Fibroblast of upper back skin (primary cell): Measurements from ENCODE around the gene NPHS1.

Source experiments
- DNase-seq: peaks from one replicate; pipeline ENCODE4 v3.0.0-alpha.2; 2013

NPHS1 gene

GRCh38 chr19:35786299-35787160 lies 65.8 kb downstream of the NPHS1 start:
- no peak for DNase-seq

DNA sequence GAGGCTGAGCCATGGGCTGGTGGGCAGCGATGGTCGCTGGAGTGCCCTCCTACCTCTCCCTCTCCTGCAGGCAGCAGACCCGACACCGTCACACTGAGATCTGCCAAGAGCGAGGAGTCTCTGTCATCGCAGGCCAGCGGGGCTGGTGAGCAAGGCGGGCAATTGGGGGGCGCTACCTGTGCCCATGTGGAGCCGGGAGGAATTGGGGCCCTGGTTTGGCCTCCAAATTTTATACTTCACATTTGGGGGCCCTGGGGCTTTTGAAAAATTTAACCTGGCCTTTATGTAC lies 67.0 kb downstream of the NPHS1 start:
- DNase-seq = no peak

GRCh38 chr19:35784503-35785338 lies 67.6 kb downstream of the NPHS1 start:
- no peak for DNase-seq

DNA sequence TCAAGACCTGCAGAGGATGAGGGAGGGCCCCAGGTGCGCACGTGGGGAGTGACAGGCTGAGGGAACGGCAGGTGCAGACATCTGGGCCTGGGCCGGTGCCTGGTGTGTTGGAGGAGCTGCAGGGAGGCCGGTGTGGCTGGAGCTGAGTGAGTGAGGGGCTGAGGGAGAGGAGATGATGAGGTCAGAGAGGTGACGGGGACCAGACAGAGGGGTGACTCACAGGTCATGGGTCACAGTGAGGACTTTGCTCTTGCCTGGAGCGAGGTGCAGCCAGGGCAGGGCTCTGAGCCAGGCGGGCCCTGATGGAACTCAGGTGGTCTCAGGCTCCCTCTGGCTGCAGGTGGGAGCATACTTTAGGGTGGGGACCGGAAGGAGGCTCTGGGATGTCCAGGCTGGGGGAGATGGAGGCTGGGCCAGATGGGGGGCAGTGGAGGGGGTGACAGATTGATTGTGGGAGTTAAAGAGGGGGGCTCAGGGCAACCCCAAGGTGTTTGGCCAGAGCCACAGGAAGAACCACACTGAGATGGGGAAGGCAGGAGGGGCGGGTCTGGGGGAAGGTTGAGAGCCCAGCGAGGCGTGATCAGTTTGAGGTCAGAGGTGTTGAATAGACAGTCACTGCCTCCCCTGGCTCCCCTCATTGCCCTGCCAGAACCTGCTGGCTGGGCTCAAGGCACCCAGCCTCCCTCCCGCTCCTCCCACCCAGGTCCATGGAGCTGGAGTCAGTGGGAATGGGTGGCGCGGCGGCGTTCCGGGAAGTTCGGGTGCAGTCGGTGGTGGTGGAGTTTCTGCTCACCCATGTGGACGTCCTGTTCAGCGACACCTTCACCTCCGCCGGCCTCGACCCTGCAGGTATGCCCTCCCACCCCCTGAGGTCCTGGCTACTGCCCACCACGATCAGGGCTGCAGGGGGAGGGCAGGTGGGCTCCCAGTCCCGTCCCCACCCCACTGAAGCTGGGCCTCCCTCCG lies 68.6 kb downstream of the NPHS1 start:
- no peak for DNase-seq

DNA sequence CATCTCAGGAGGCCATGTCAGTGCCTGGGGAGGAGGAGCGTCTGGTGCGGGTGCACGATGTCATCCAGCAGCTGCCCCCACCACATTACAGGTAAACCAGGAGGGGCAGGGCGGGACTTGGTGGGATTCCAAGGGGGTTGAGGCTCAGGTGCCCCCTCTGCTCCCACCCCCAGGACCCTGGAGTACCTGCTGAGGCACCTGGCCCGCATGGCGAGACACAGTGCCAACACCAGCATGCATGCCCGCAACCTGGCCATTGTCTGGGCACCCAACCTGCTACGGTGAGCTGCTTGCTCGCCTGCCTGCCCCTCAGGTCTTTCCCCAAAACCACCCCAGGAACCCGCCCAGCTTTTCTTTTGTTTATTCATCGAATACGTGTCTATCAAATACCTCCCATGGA lies 69.7 kb downstream of the NPHS1 start:
- no peak for DNase-seq

DNA sequence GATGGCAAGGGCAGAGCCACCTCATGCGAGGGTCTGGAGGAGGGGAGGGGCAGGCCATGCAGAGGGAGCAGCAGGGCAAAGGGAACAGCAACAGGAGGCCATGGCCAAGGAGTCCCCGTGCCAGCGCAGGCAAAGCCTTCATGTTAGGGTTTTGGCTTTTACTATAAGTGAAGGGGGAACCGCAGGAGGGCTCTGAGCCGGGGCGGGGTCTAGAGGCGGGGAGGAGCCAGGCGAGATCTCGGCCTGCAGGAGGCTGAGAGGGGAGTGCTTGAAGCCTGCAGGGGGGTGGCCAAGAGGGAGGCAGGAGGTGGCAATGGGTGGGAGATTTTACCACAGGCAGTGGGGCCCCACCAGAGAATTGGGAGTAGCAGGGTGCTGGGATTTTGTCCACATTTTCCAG lies 70.7 kb downstream of the NPHS1 start:
- no peak for DNase-seq

DNA sequence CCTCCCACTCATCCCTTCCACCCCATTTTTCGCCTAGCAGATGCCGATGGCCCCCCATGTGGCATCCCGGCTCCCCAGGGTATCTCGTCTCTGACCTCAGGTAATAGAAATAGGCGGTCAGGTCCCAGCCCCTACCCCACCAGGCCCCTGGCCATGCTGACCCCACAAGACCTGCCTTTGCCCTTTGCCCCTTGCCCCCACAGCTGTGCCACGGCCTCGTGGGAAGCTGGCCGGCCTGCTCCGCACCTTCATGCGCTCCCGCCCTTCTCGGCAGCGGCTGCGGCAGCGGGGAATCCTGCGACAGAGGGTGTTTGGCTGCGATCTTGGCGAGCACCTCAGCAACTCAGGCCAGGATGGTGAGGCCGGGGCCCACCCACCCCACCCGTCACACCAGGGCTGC lies 71.6 kb downstream of the NPHS1 start:
- DNase-seq = no peak

DNA sequence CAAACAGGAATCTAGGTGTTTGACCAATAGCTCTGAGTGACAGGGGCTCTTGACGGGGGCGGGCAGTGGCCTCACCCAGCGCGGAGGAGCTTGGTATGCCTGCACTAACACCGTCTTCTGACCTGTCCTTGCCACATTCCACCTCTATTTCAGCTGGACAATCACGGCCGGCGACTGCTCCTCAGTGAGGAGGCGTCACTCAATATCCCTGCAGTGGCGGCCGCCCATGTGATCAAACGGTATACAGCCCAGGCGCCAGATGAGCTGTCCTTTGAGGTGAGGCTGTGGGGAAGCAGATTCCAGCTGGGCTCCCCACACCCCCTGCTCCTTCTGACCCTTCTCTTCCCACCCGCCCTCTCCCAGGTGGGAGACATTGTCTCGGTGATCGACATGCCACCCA lies 72.2 kb downstream of the NPHS1 start:
- no peak for DNase-seq

- DNase-seq = no peak
Observed at GRCh38 chr19:35779033-35779432, 73.3 kb downstream of the NPHS1 start.

DNA sequence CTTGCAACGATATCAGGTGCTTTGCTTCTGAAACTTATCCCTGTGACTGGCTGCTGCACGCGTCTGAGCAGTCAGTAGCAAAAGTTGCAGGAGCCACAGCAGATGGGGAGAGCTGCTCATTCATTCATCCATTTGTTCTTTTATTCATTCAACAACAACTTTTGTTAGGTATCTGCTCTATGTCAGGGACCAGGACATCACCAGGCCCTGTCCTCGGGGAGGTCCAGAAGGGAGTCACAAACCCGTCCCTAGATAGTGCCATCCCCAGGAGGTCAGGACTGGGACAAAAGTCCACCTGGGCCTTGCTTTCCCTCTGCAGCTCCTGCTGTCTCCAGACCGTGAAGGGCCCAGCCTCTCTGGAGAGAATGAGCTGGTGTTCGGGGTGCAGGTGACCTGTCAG lies 74.3 kb downstream of the NPHS1 start:
- no peak for DNase-seq

DNA sequence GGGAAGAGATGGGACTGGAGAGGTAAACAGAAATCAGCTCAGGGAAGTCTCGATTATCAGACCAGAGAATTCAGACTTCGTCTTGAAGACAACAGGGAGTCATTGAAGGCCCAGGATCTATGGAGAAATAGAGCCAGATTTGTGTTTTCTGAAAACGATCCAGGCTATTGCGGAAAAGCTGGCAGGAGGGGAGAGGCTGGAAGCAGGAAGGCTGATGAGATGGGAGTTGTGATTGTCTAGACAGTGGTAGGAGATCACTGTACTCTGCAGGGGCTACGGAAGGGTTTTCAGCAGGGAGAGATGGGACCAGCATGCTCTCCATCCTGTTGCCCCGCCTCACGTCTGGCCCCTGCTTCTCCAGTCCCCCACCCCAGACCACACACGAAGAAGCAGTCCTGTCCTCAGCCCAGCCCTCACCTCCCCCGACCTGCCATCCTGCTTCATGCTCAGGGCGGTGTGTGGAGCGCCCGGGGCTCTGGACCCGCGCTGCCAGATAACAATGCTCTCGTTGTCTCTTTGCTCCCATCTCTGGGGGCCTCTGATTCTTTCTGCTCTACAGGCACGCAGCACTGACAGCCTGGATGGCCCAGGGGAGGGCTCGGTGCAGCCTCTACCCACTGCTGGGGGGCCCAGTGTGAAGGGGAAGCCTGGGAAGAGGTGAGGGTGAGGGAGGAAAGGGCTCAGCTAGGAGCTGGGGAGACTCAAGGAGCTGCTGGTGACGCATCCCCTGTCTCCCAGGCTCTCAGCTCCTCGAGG lies 75.0 kb downstream of the NPHS1 start:
- no peak for DNase-seq

DNA sequence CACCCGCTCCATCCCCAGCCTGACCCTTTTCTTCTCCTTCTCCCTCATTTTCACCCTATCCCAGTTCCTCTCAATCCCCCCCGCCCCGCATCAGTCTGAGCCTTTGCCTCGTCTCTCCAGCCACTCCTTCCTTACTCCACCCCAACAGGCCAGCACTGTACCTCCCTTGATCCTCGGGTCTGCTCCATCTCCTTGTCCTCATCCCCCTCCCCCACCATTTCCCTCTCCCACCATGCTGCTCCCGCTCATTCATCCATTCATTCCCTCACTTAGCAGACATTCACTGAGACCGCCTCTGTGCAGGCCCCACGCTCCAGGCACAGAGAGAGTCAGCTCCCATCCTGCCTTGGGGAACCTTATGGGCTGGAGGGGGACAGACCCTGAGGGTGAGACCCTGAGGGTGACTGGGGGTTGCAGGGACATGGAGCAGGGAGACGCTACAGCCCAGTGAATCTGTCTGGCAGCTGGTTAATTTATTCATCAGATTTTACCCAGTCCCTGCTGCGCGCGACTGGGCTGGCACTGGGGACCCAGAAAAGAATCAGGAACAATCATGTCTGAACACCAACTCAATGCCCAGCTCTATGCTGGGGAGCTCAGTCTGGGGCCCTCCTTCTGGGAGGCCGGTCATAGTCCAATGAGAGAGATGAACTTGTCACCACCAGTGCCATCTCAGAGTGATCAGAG lies 76.1 kb downstream of the NPHS1 start:
- no peak for DNase-seq
